ENCODE measurements around the gene TJAP1.

TJAP1 gene

GRCh38 chr6:43516367-43516696 is 39.0 kb downstream of the TJAP1 start:
- Histone ChIP-seq H3K27me3 (ENCODE audit: insufficient read depth, low read length) (no peaks in the 10 kb centered on the region), H4K8ac (ENCODE audit: low read depth, low read length) (peak overlapping the region; percentile 99), H4K12ac (ENCODE audit: low read depth, low read length) (peak overlapping the region; percentile 65), H2AFZ (ENCODE audit: insufficient read depth, low read length, poor library complexity) (peak overlapping the region; percentile 91), H3K23ac (ENCODE audit: low read length) (no peak overlapping the region), H3K27ac (ENCODE audit: low read depth, low read length) (peak overlapping the region; percentile 81), H3K4me1 (ENCODE audit: control insufficient read depth in 1 of 2, insufficient read depth in 2 of 2, low read length in 2 of 2) (peaks cover 9 to 12% of the 10 kb centered on the region in 2 experiments), H2BK12ac (ENCODE audit: low read length) (no peak overlapping the region), H2AK5ac (ENCODE audit: low read length) (peak overlapping the region; percentile 62), H3K18ac (ENCODE audit: low read length) (peak overlapping the region; percentile 85), H3K14ac (ENCODE audit: low read length) (peak overlapping the region; percentile 80), H3K4ac (ENCODE audit: low read depth, low read length) (peak overlapping the region; percentile 87), H3K36me3 (ENCODE audit: control insufficient read depth in 1 of 2, insufficient read depth in 2 of 2, low read length in 2 of 2) (peaks cover 44 to 56% of the 10 kb centered on the region in 2 experiments), H3K4me3 (ENCODE audit: low read depth, low read length) (peak overlapping the region; percentile 89), H3K9me3 (ENCODE audit: insufficient read depth, low read depth, low read length) (no peaks in the 10 kb centered on the region), H4K91ac (ENCODE audit: low read depth, low read length) (peak overlapping the region; percentile 95), H3K79me1 (ENCODE audit: low read length) (peaks cover 9% of the 10 kb centered on the region), H3K79me2 (ENCODE audit: control insufficient read depth, insufficient read depth, low read length, poor library complexity) (peaks cover 14% of the 10 kb centered on the region), H2BK120ac (ENCODE audit: insufficient read depth, low read length, poor library complexity) (peak overlapping the region; percentile 87), H3K4me2 (ENCODE audit: low read length) (peak overlapping the region; percentile 72), H3K9ac (ENCODE audit: low read length) (peak overlapping the region; percentile 99), H2BK5ac (ENCODE audit: low read depth, low read length, poor library complexity) (peak overlapping the region; percentile 81)
- no CpG with 5 or more reads among the region's 10 CpGs for WGBS (ENCODE audit: extremely low coverage, insufficient coverage, insufficient read length)
- DNase-seq, result no peak

GRCh38 chr6:43516697-43517504 is 39.5 kb downstream of the TJAP1 start, which contains the start of the genes POLR1C and YIPF3:
Gene POLR1C, plus strand, starts transcription at chr6:43517089. Its CDS starts 21 bp downstream, at chr6:43517110.
Gene YIPF3, minus strand, starts transcription at chr6:43516926. Its CDS starts 119 bp downstream, at chr6:43516807.
- H3K27me3 ChIP-seq (ENCODE audit: insufficient read depth, low read length), result no peaks in the 10 kb centered on the region
- H2BK5ac ChIP-seq (ENCODE audit: low read depth, low read length, poor library complexity), result peak within 1 kb of the TSS; percentile 81
- H3K9ac ChIP-seq (ENCODE audit: low read length), result peak within 1 kb of the TSS; percentile 99
- WGBS (ENCODE audit: extremely low coverage, insufficient coverage, insufficient read length), result no CpG with 5 or more reads among the region's 57 CpGs
- no peak within 1 kb of the TSS for H3K23ac ChIP-seq (ENCODE audit: low read length)
- H2AFZ ChIP-seq (ENCODE audit: insufficient read depth, low read length, poor library complexity), result peak within 1 kb of the TSS; percentile 99
- H3K4me2 ChIP-seq (ENCODE audit: low read length), result peak within 1 kb of the TSS; percentile 82
- H3K4ac ChIP-seq (ENCODE audit: low read depth, low read length), result peak within 1 kb of the TSS; percentile 95
- H3K4me1 ChIP-seq (ENCODE audit: control insufficient read depth in 1 of 2, insufficient read depth in 2 of 2, low read length in 2 of 2), result peaks cover 9 to 12% of the 10 kb centered on the region in 2 experiments
- H3K18ac ChIP-seq (ENCODE audit: low read length), result peak within 1 kb of the TSS; percentile 89
- H3K79me2 ChIP-seq (ENCODE audit: control insufficient read depth, insufficient read depth, low read length, poor library complexity), result peaks cover 14% of the 10 kb centered on the region
- peak within 1 kb of the TSS; percentile 94 for H3K4me3 ChIP-seq (ENCODE audit: low read depth, low read length)
- peak within 1 kb of the TSS; percentile 81 for H3K27ac ChIP-seq (ENCODE audit: low read depth, low read length)
- H3K79me1 ChIP-seq (ENCODE audit: low read length), result peaks cover 9% of the 10 kb centered on the region
- H2BK120ac ChIP-seq (ENCODE audit: insufficient read depth, low read length, poor library complexity), result peak within 1 kb of the TSS; percentile 96
- peaks cover 44 to 56% of the 10 kb centered on the region in 2 experiments for H3K36me3 ChIP-seq (ENCODE audit: control insufficient read depth in 1 of 2, insufficient read depth in 2 of 2, low read length in 2 of 2)
- peak within 1 kb of the TSS; percentile 94 for H2AK5ac ChIP-seq (ENCODE audit: low read length)
- peak within 1 kb of the TSS; percentile 96 for H3K14ac ChIP-seq (ENCODE audit: low read length)
- H3K9me3 ChIP-seq (ENCODE audit: insufficient read depth, low read depth, low read length), result no peaks in the 10 kb centered on the region
- DNase-seq, result peak; percentile 98 to 100
- H2BK12ac ChIP-seq (ENCODE audit: low read length), result no peak within 1 kb of the TSS
- H4K8ac ChIP-seq (ENCODE audit: low read depth, low read length), result peak within 1 kb of the TSS; percentile 99
- H4K91ac ChIP-seq (ENCODE audit: low read depth, low read length), result peak within 1 kb of the TSS; percentile 95
- H4K12ac ChIP-seq (ENCODE audit: low read depth, low read length), result peak within 1 kb of the TSS; percentile 96

GRCh38 chr6:43517505-43518357 is 40.4 kb downstream of the TJAP1 start:
- Histone ChIP-seq H3K9ac (ENCODE audit: low read length) (peak overlapping the region; percentile 98), H3K18ac (ENCODE audit: low read length) (peak overlapping the region; percentile 89), H4K8ac (ENCODE audit: low read depth, low read length) (peak overlapping the region; percentile 97), H3K79me2 (ENCODE audit: control insufficient read depth, insufficient read depth, low read length, poor library complexity) (peaks cover 14% of the 10 kb centered on the region), H3K36me3 (ENCODE audit: control insufficient read depth in 1 of 2, insufficient read depth in 2 of 2, low read length in 2 of 2) (peaks cover 41 to 55% of the 10 kb centered on the region in 2 experiments), H3K79me1 (ENCODE audit: low read length) (peaks cover 9% of the 10 kb centered on the region), H3K14ac (ENCODE audit: low read length) (peak overlapping the region; percentile 96), H2BK5ac (ENCODE audit: low read depth, low read length, poor library complexity) (no peak overlapping the region), H3K4ac (ENCODE audit: low read depth, low read length) (peak overlapping the region; percentile 95), H2AFZ (ENCODE audit: insufficient read depth, low read length, poor library complexity) (peak overlapping the region; percentile 99), H3K4me1 (ENCODE audit: control insufficient read depth in 1 of 2, insufficient read depth in 2 of 2, low read length in 2 of 2) (peaks cover 9 to 12% of the 10 kb centered on the region in 2 experiments), H4K91ac (ENCODE audit: low read depth, low read length) (peak overlapping the region; percentile 65), H3K23ac (ENCODE audit: low read length) (no peak overlapping the region), H2AK5ac (ENCODE audit: low read length) (no peak overlapping the region), H3K4me3 (ENCODE audit: low read depth, low read length) (peak overlapping the region; percentile 94), H2BK120ac (ENCODE audit: insufficient read depth, low read length, poor library complexity) (no peak overlapping the region), H3K4me2 (ENCODE audit: low read length) (peak overlapping the region; percentile 82), H3K27me3 (ENCODE audit: insufficient read depth, low read length) (no peaks in the 10 kb centered on the region), H2BK12ac (ENCODE audit: low read length) (no peak overlapping the region), H3K9me3 (ENCODE audit: insufficient read depth, low read depth, low read length) (no peaks in the 10 kb centered on the region), H4K12ac (ENCODE audit: low read depth, low read length) (peak overlapping the region; percentile 96), H3K27ac (ENCODE audit: low read depth, low read length) (no peak overlapping the region)
- no CpG with 5 or more reads among the region's 10 CpGs for WGBS (ENCODE audit: extremely low coverage, insufficient coverage, insufficient read length)
- DNase-seq, result no peak

- no peak for DNase-seq
- Histone ChIP-seq H3K4me1 (ENCODE audit: control insufficient read depth in 1 of 2, insufficient read depth in 2 of 2, low read length in 2 of 2) (peaks cover 13 to 18% of the 10 kb centered on the region in 2 experiments), H2AK5ac (ENCODE audit: low read length) (no peak overlapping the region), H2AFZ (ENCODE audit: insufficient read depth, low read length, poor library complexity) (no peak overlapping the region), H3K4me2 (ENCODE audit: low read length) (no peak overlapping the region), H3K36me3 (ENCODE audit: control insufficient read depth in 1 of 2, insufficient read depth in 2 of 2, low read length in 2 of 2) (peaks cover 50 to 61% of the 10 kb centered on the region in 2 experiments), H3K79me1 (ENCODE audit: low read length) (peaks cover 9% of the 10 kb centered on the region), H4K8ac (ENCODE audit: low read depth, low read length) (no peak overlapping the region), H2BK120ac (ENCODE audit: insufficient read depth, low read length, poor library complexity) (no peak overlapping the region), H2BK5ac (ENCODE audit: low read depth, low read length, poor library complexity) (no peak overlapping the region), H3K27me3 (ENCODE audit: insufficient read depth, low read length) (no peaks in the 10 kb centered on the region), H3K27ac (ENCODE audit: low read depth, low read length) (no peak overlapping the region), H3K9me3 (ENCODE audit: insufficient read depth, low read depth, low read length) (no peaks in the 10 kb centered on the region), H3K14ac (ENCODE audit: low read length) (no peak overlapping the region), H3K9ac (ENCODE audit: low read length) (no peak overlapping the region), H3K23ac (ENCODE audit: low read length) (no peak overlapping the region), H3K18ac (ENCODE audit: low read length) (no peak overlapping the region), H3K79me2 (ENCODE audit: control insufficient read depth, insufficient read depth, low read length, poor library complexity) (peaks cover 14% of the 10 kb centered on the region), H2BK12ac (ENCODE audit: low read length) (no peak overlapping the region), H3K4me3 (ENCODE audit: low read depth, low read length) (no peak overlapping the region), H3K4ac (ENCODE audit: low read depth, low read length) (no peak overlapping the region), H4K12ac (ENCODE audit: low read depth, low read length) (no peak overlapping the region), H4K91ac (ENCODE audit: low read depth, low read length) (no peak overlapping the region)
- WGBS (ENCODE audit: extremely low coverage, insufficient coverage, insufficient read length), result no CpG with 5 or more reads among the region's 8 CpGs
Measured at GRCh38 chr6:43520097-43520496, 42.7 kb downstream of the TJAP1 start.

Data from trophoblast cell (in vitro differentiated cells and primary cell).